GM23338 (cell line): ENCODE measurements around the gene NCOR2. TPM values are rescaled to one million over a fixed set of nuclear protein-coding genes. Genes with fewer than 3 reads are reported as not detected.

ENCODE experiments used
- ATAC-seq: fragments of 200-7000 bp; cut with Tn5 transposase; 3 replicates; pipeline ENCODE4 v1.9.1; 2020
- DNase-seq: peaks from one replicate; pipeline ENCODE4 v3.0.0-alpha.2; 2015; ENCODE audit warnings: low spot score
- H2AFZ ChIP-seq: fragments of 200-600 bp; sonication (generic); 2 replicates; pipeline ENCODE4 v1.8.0; 2016; ENCODE audit warnings: antibody characterized with exemption, mild to moderate bottlenecking, moderate library complexity
- H3F3A ChIP-seq: fragments of 200-600 bp; sonication (generic); replicated peaks from 2 replicates; pipeline ENCODE4 v1.8.0; 2017; ENCODE audit warnings: antibody characterized with exemption, mixed run types, low read depth
- H3K27ac ChIP-seq: fragments of 200-600 bp; sonication (generic); 2 replicates; pipeline ENCODE4 v1.6.1; 2016; ENCODE audit warnings: low read depth
- H3K27me3 ChIP-seq: fragments of 200-600 bp; sonication (generic); 2 replicates; pipeline ENCODE4 v1.8.0; 2016; ENCODE audit warnings: mild to moderate bottlenecking, mixed run types, moderate library complexity; ENCODE audit not compliant: insufficient read depth
- H3K36me3 ChIP-seq: fragments of 200-600 bp; sonication (generic); 2 replicates; pipeline ENCODE4 v1.8.0; 2016; ENCODE audit warnings: mild to moderate bottlenecking; ENCODE audit not compliant: insufficient read depth
- H3K4me1 ChIP-seq: fragments of 200-600 bp; sonication (generic); 2 replicates; pipeline ENCODE4 v1.8.0; 2016; ENCODE audit warnings: mild to moderate bottlenecking, moderate library complexity; ENCODE audit not compliant: insufficient read depth
- H3K4me2 ChIP-seq: fragments of 200-600 bp; sonication (generic); 2 replicates; pipeline ENCODE4 v1.7.1; 2017; ENCODE audit warnings: mixed run types
- H3K4me3 ChIP-seq: fragments of 200-600 bp; sonication (generic); 2 replicates; pipeline ENCODE4 v1.6.1; 2016; ENCODE audit warnings: mixed run types
- H3K79me2 ChIP-seq: fragments of 200-600 bp; sonication (generic); replicated peaks from 2 replicates; pipeline ENCODE4 v1.8.0; 2017; ENCODE audit warnings: mild to moderate bottlenecking; ENCODE audit not compliant: insufficient read depth
- H3K9me2 ChIP-seq: fragments of 200-600 bp; sonication (generic); 2 replicates; pipeline ENCODE4 v1.8.0; 2017; ENCODE audit not compliant: insufficient read depth
- H4K20me1 ChIP-seq: fragments of 200-600 bp; sonication (generic); replicated peaks from 2 replicates; pipeline ENCODE4 v1.8.0; 2017; ENCODE audit warnings: mild to moderate bottlenecking; ENCODE audit not compliant: insufficient read depth
- H3K27ac Mint-ChIP-seq: 2 replicates; pipeline ENCODE4 v1.8.0; 2020; ENCODE audit warnings: inconsistent platforms, mild to moderate bottlenecking, moderate library complexity, mixed read lengths
- H3K27me3 Mint-ChIP-seq: 3 replicates; pipeline ENCODE4 v1.8.0; 2022; ENCODE audit warnings: low read depth, mild to moderate bottlenecking, moderate library complexity, mixed read lengths, inconsistent platforms; ENCODE audit not compliant: insufficient read depth, poor library complexity
- H3K36me3 Mint-ChIP-seq: 3 replicates; pipeline ENCODE4 v1.8.0; 2021; ENCODE audit warnings: low read depth, mild to moderate bottlenecking, inconsistent platforms, moderate library complexity, mixed read lengths
- H3K4me1 Mint-ChIP-seq: 3 replicates; pipeline ENCODE4 v1.8.0; 2020; ENCODE audit warnings: mild to moderate bottlenecking, inconsistent platforms, mixed read lengths
- H3K4me3 Mint-ChIP-seq: 3 replicates; pipeline ENCODE4 v1.8.0; 2021; ENCODE audit warnings: moderate library complexity, mild to moderate bottlenecking, inconsistent platforms, mixed read lengths
- H3K9me3 Mint-ChIP-seq: 3 replicates; pipeline ENCODE4 v1.8.0; 2020; ENCODE audit warnings: moderate library complexity, mild to moderate bottlenecking, inconsistent platforms, mixed read lengths
- CREB1 ChIP-seq: fragments of 250-450 bp; sonication (Bioruptor Pico); IDR thresholded peaks from 2 replicates; pipeline ENCODE4 v1.5.0; 2020; ENCODE audit warnings: low read depth, mild to moderate bottlenecking, moderate library complexity
- EZH2 ChIP-seq: fragments of 200-600 bp; sonication (generic); IDR thresholded peaks from one replicate; pipeline ENCODE4 v1.8.0; 2017; ENCODE audit warnings: antibody characterized with exemption, mild to moderate bottlenecking, low read depth; ENCODE audit not compliant: unreplicated experiment
- EZH2phosphoT487 ChIP-seq: fragments of 200-600 bp; sonication (generic); IDR thresholded peaks from one replicate; pipeline ENCODE4 v1.8.1; 2018; ENCODE audit warnings: antibody characterized with exemption; ENCODE audit not compliant: unreplicated experiment
- JUNB ChIP-seq: IDR thresholded peaks from one replicate; pipeline ENCODE4 v1.6.1; 2016; ENCODE audit warnings: antibody characterized with exemption; ENCODE audit not compliant: unreplicated experiment
- NANOG ChIP-seq: IDR thresholded peaks from 2 replicates; pipeline ENCODE4 v1.6.1; 2016; ENCODE audit warnings: antibody characterized with exemption, borderline replicate concordance
- STAT1 ChIP-seq: IDR thresholded peaks from one replicate; pipeline ENCODE4 v1.6.1; 2016; ENCODE audit warnings: antibody characterized with exemption; ENCODE audit not compliant: unreplicated experiment
- ZNF114 ChIP-seq: fragments of 250-450 bp; sonication (Bioruptor Pico); IDR thresholded peaks from 2 replicates; pipeline ENCODE4 v1.5.0; 2020; ENCODE audit warnings: mild to moderate bottlenecking, moderate library complexity
- ZNF331 ChIP-seq: fragments of 250-450 bp; sonication (Bioruptor Pico); IDR thresholded peaks from 2 replicates; pipeline ENCODE4 v1.5.0; 2020; ENCODE audit warnings: low read depth, mild to moderate bottlenecking, moderate library complexity
- polyA plus RNA-seq: library from polyadenylated mRNA; unstranded; fragments of >200 nt; fragmentation: Nextera tagmentation; extraction: Ambion mirVana; gene quantifications from 2 replicates; pipeline ENCODE4 v1.2.1, GENCODE V29; 2016
- total RNA-seq: library from RNA; depleted of rRNA; stranded (reverse); fragments of >200 nt; shearing (Covaris generic); gene quantifications from 2 replicates; pipeline ENCODE4 v1.2.3, GENCODE V29; 2014
- TF ChIP-seq, protein P1 (sequence below), 2 experiments: fragments of 200-600 bp in 1 of 2; sonication (generic) in 1 of 2; conservative IDR thresholded peaks; 2 replicates each; pipeline versions ENCODE4 v1.5.1 to v1.6.1; 2016 to 2017; ENCODE audit warnings: antibody characterized with exemption in 2 of 2, low read depth in 2 of 2, mild to moderate bottlenecking in 2 of 2, moderate library complexity in 1 of 2
- TF ChIP-seq, protein P2 (sequence below): IDR thresholded peaks from one replicate; pipeline ENCODE4 v1.6.1; 2018; ENCODE audit warnings: antibody characterized with exemption; ENCODE audit not compliant: unreplicated experiment
- TF ChIP-seq, protein P3 (sequence below): fragments of 250-450 bp; sonication (Bioruptor Pico); IDR thresholded peaks from 2 replicates; pipeline ENCODE4 v1.5.0; 2020; ENCODE audit warnings: mild to moderate bottlenecking, moderate library complexity
- TF ChIP-seq, protein P4 (sequence below): IDR thresholded peaks from 2 replicates; pipeline ENCODE4 v1.6.1; 2016; ENCODE audit warnings: antibody characterized with exemption

The NCOR2 gene
- total and polyA plus RNA-seq, 2 experiments from 2014 or later, result 69.6 to 190 TPM

DNA sequence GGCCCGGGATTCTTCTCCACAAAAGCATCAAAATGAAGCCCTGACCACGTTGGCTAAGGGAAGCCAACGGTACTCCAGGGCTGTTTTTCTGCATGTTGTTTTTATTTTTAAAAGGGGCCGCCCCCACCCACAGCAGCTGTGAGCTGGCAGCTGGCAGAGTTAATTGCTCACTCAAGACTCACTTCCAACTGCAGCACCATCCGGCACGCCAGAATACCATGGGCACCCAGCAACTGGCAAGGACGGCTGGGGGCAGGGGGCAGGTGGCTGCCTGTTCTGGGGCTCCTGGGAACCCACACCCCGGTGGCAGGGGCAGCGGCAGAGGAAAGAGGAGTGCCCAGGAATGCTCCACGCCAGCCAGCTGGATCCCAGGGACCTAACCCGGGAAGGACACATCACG lies 44.3 kb downstream of the NCOR2 start (continued):
- TF ChIP-seq, protein P1, sequence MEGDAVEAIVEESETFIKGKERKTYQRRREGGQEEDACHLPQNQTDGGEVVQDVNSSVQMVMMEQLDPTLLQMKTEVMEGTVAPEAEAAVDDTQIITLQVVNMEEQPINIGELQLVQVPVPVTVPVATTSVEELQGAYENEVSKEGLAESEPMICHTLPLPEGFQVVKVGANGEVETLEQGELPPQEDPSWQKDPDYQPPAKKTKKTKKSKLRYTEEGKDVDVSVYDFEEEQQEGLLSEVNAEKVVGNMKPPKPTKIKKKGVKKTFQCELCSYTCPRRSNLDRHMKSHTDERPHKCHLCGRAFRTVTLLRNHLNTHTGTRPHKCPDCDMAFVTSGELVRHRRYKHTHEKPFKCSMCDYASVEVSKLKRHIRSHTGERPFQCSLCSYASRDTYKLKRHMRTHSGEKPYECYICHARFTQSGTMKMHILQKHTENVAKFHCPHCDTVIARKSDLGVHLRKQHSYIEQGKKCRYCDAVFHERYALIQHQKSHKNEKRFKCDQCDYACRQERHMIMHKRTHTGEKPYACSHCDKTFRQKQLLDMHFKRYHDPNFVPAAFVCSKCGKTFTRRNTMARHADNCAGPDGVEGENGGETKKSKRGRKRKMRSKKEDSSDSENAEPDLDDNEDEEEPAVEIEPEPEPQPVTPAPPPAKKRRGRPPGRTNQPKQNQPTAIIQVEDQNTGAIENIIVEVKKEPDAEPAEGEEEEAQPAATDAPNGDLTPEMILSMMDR (conservative IDR thresholded peaks at IDR 0.05; ENCODE audit: low read depth in 2 of 2), result no peak
- TF ChIP-seq NANOG (no peak), JUNB (no peak), STAT1 (no peak), ZNF114 (CRISPR knock-in tag) (no peak)
- TF ChIP-seq, protein P2, sequence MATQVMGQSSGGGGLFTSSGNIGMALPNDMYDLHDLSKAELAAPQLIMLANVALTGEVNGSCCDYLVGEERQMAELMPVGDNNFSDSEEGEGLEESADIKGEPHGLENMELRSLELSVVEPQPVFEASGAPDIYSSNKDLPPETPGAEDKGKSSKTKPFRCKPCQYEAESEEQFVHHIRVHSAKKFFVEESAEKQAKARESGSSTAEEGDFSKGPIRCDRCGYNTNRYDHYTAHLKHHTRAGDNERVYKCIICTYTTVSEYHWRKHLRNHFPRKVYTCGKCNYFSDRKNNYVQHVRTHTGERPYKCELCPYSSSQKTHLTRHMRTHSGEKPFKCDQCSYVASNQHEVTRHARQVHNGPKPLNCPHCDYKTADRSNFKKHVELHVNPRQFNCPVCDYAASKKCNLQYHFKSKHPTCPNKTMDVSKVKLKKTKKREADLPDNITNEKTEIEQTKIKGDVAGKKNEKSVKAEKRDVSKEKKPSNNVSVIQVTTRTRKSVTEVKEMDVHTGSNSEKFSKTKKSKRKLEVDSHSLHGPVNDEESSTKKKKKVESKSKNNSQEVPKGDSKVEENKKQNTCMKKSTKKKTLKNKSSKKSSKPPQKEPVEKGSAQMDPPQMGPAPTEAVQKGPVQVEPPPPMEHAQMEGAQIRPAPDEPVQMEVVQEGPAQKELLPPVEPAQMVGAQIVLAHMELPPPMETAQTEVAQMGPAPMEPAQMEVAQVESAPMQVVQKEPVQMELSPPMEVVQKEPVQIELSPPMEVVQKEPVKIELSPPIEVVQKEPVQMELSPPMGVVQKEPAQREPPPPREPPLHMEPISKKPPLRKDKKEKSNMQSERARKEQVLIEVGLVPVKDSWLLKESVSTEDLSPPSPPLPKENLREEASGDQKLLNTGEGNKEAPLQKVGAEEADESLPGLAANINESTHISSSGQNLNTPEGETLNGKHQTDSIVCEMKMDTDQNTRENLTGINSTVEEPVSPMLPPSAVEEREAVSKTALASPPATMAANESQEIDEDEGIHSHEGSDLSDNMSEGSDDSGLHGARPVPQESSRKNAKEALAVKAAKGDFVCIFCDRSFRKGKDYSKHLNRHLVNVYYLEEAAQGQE, result no peak

DNA sequence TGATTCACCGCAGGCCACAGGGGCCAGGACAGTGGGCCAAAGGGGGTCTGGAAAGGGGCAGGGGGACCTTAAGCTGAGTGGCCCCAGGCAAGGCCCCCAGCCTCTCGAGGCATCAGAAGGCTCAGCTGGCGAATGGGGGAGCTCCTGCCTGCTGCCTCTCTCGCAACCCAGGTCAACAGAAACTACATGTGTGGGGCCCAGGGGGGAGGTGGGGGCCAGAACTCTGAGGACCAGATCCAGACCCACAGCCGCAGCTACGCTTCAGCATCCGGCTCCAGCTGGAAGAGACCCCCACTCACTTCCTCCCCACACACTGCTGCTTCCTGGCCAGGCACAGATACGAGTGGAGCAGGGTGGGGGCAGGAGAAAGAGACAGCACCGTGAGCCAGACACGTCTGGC lies 46.5 kb downstream of the NCOR2 start:
- H3K36me3 Mint-ChIP-seq, result peaks cover 3% of the 10 kb centered on the region; the same call in 1 of the 3 replicates
- no peak for DNase-seq
- Histone ChIP-seq H3K4me3 (no peak overlapping the region), H3F3A (no peaks in the 10 kb centered on the region), H3K4me2 (no peak overlapping the region), H4K20me1 (peaks cover 51% of the 10 kb centered on the region), H2AFZ (no peak overlapping the region), H3K4me1 (peaks cover 7% of the 10 kb centered on the region; the same call in 1 of the 2 replicates), H3K27ac (no peak overlapping the region; the same call in 1 of the 2 replicates), H3K36me3 (no peaks in the 10 kb centered on the region), H3K27me3 (no peaks in the 10 kb centered on the region), H3K79me2 (peaks cover 99% of the 10 kb centered on the region), H3K9me2 (no peaks in the 10 kb centered on the region)
- H3K9me3 Mint-ChIP-seq, result no peaks in the 10 kb centered on the region
- ATAC-seq, result no peak
- peaks cover 18% of the 10 kb centered on the region for H3K27me3 Mint-ChIP-seq
- no peak overlapping the region for H3K4me3 Mint-ChIP-seq
- no peak overlapping the region for H3K27ac Mint-ChIP-seq
- H3K4me1 Mint-ChIP-seq, result peaks cover 30% of the 10 kb centered on the region
- TF ChIP-seq, protein P3, sequence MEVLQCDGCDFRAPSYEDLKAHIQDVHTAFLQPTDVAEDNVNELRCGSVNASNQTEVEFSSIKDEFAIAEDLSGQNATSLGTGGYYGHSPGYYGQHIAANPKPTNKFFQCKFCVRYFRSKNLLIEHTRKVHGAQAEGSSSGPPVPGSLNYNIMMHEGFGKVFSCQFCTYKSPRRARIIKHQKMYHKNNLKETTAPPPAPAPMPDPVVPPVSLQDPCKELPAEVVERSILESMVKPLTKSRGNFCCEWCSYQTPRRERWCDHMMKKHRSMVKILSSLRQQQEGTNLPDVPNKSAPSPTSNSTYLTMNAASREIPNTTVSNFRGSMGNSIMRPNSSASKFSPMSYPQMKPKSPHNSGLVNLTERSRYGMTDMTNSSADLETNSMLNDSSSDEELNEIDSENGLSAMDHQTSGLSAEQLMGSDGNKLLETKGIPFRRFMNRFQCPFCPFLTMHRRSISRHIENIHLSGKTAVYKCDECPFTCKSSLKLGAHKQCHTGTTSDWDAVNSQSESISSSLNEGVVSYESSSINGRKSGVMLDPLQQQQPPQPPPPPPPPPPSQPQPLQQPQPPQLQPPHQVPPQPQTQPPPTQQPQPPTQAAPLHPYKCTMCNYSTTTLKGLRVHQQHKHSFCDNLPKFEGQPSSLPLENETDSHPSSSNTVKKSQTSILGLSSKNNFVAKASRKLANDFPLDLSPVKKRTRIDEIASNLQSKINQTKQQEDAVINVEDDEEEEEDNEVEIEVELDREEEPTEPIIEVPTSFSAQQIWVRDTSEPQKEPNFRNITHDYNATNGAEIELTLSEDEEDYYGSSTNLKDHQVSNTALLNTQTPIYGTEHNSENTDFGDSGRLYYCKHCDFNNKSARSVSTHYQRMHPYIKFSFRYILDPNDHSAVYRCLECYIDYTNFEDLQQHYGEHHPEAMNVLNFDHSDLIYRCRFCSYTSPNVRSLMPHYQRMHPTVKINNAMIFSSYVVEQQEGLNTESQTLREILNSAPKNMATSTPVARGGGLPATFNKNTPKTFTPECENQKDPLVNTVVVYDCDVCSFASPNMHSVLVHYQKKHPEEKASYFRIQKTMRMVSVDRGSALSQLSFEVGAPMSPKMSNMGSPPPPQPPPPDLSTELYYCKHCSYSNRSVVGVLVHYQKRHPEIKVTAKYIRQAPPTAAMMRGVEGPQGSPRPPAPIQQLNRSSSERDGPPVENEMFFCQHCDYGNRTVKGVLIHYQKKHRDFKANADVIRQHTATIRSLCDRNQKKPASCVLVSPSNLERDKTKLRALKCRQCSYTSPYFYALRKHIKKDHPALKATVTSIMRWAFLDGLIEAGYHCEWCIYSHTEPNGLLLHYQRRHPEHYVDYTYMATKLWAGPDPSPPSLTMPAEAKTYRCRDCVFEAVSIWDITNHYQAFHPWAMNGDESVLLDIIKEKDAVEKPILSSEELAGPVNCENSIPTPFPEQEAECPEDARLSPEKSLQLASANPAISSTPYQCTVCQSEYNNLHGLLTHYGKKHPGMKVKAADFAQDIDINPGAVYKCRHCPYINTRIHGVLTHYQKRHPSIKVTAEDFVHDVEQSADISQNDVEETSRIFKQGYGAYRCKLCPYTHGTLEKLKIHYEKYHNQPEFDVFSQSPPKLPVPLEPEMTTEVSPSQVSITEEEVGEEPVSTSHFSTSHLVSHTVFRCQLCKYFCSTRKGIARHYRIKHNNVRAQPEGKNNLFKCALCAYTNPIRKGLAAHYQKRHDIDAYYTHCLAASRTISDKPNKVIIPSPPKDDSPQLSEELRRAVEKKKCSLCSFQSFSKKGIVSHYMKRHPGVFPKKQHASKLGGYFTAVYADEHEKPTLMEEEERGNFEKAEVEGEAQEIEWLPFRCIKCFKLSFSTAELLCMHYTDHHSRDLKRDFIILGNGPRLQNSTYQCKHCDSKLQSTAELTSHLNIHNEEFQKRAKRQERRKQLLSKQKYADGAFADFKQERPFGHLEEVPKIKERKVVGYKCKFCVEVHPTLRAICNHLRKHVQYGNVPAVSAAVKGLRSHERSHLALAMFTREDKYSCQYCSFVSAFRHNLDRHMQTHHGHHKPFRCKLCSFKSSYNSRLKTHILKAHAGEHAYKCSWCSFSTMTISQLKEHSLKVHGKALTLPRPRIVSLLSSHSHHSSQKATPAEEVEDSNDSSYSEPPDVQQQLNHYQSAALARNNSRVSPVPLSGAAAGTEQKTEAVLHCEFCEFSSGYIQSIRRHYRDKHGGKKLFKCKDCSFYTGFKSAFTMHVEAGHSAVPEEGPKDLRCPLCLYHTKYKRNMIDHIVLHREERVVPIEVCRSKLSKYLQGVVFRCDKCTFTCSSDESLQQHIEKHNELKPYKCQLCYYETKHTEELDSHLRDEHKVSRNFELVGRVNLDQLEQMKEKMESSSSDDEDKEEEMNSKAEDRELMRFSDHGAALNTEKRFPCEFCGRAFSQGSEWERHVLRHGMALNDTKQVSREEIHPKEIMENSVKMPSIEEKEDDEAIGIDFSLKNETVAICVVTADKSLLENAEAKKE (CRISPR knock-in tag), result no peak
- TF ChIP-seq CREB1 (CRISPR knock-in tag) (no peak), NANOG (no peak), ZNF331 (CRISPR knock-in tag) (no peak), JUNB (no peak), EZH2phosphoT487 (no peak), EZH2 (no peak), ZNF114 (CRISPR knock-in tag) (no peak)
- TF ChIP-seq, protein P4, sequence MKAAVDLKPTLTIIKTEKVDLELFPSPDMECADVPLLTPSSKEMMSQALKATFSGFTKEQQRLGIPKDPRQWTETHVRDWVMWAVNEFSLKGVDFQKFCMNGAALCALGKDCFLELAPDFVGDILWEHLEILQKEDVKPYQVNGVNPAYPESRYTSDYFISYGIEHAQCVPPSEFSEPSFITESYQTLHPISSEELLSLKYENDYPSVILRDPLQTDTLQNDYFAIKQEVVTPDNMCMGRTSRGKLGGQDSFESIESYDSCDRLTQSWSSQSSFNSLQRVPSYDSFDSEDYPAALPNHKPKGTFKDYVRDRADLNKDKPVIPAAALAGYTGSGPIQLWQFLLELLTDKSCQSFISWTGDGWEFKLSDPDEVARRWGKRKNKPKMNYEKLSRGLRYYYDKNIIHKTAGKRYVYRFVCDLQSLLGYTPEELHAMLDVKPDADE, result no peak
